Tibial nerve (tissue), 4 donors: ENCODE measurements around the gene AUTS2.

Source experiments
- EP300 ChIP-seq, 2 donors: sonication (generic); formaldehyde crosslinking; IDR thresholded peaks; one replicate each; pipeline ENCODE4 v1.6.1; 2017; ENCODE audit warnings: antibody characterized with exemption in 2 of 2, mild to moderate bottlenecking in 1 of 2
- TF ChIP-seq, protein P1 (sequence below), 5 experiments: fragments of 200-600 bp in 3 of 5; fragments of 450-650 bp in 2 of 5; sonication (generic) in 3 of 5; IDR thresholded peaks; one replicate each; pipeline ENCODE4 v1.5.1; 2016 to 2019; ENCODE audit warnings: antibody characterized with exemption in 5 of 5, mild to moderate bottlenecking in 3 of 5, moderate library complexity in 2 of 5

GRCh38 chr7:70294211-70294911 is 696.1 kb downstream of the AUTS2 start:
- TF ChIP-seq EP300 (IDR thresholded peaks at IDR 0.05) = no peak
- TF ChIP-seq, protein P1, sequence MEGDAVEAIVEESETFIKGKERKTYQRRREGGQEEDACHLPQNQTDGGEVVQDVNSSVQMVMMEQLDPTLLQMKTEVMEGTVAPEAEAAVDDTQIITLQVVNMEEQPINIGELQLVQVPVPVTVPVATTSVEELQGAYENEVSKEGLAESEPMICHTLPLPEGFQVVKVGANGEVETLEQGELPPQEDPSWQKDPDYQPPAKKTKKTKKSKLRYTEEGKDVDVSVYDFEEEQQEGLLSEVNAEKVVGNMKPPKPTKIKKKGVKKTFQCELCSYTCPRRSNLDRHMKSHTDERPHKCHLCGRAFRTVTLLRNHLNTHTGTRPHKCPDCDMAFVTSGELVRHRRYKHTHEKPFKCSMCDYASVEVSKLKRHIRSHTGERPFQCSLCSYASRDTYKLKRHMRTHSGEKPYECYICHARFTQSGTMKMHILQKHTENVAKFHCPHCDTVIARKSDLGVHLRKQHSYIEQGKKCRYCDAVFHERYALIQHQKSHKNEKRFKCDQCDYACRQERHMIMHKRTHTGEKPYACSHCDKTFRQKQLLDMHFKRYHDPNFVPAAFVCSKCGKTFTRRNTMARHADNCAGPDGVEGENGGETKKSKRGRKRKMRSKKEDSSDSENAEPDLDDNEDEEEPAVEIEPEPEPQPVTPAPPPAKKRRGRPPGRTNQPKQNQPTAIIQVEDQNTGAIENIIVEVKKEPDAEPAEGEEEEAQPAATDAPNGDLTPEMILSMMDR (IDR thresholded peaks at IDR 0.05) = no peak
